ENCODE data around the gene IGSF21. TPM values are rescaled to one million over a fixed set of nuclear protein-coding genes. Genes with fewer than 3 reads are reported as not detected.

Gene IGSF21
- total RNA-seq, 2 experiments from 2014 or later, result not detected

DNA sequence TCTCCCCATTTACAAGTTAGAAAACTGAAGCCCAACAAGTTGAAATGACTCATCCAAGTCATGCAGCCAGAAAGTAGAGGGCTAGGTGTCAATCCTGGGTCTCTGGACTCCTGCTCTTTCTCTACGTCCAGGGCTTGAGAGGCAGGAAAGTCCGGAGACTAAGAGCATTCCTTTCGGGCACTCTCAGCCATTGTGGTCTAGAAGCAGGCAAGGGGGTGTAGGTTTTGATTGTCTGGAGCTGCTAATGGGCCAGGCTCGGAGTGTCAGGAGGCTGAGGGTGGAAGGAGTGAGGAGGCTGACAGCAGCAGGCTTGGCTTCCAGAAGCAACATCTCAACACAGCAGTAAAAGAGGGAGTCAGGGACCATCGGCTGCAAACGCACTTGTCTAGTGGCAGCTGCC lies 265.6 kb downstream of the IGSF21 start:
- Histone ChIP-seq H3K27me3 (ENCODE audit: control insufficient read depth in 1 of 2, insufficient read depth in 2 of 2, low read length in 2 of 2) (peaks cover 4 to 7% of the 10 kb centered on the region in 2 experiments), H3K27ac (ENCODE audit: low read depth in 1 of 2, low read length in 2 of 2) (no peak overlapping the region), H3K9me3 (ENCODE audit: control insufficient read depth in 1 of 2, insufficient read depth in 1 of 2, low read length in 2 of 2) (peaks cover 0 to 28% of the 10 kb centered on the region in 2 experiments), H3K4me1 (ENCODE audit: insufficient read depth, low read length) (no peaks in the 10 kb centered on the region), H3K36me3 (ENCODE audit: insufficient read depth, low read length) (no peaks in the 10 kb centered on the region), H3K4me3 (ENCODE audit: low read length) (no peak overlapping the region)
- ChIA-PET POLR2A (no interaction called here), CTCF (no interaction called here)
- no peak for ATAC-seq (ENCODE audit: poor library complexity)
- no peaks in the 10 kb centered on the region for H3K4me1 Mint-ChIP-seq (ENCODE audit: low read depth)
- no peak overlapping the region for H3K27ac Mint-ChIP-seq
- H3K4me3 Mint-ChIP-seq, result no peak overlapping the region
- TF ChIP-seq, protein P1, sequence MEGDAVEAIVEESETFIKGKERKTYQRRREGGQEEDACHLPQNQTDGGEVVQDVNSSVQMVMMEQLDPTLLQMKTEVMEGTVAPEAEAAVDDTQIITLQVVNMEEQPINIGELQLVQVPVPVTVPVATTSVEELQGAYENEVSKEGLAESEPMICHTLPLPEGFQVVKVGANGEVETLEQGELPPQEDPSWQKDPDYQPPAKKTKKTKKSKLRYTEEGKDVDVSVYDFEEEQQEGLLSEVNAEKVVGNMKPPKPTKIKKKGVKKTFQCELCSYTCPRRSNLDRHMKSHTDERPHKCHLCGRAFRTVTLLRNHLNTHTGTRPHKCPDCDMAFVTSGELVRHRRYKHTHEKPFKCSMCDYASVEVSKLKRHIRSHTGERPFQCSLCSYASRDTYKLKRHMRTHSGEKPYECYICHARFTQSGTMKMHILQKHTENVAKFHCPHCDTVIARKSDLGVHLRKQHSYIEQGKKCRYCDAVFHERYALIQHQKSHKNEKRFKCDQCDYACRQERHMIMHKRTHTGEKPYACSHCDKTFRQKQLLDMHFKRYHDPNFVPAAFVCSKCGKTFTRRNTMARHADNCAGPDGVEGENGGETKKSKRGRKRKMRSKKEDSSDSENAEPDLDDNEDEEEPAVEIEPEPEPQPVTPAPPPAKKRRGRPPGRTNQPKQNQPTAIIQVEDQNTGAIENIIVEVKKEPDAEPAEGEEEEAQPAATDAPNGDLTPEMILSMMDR (IDR thresholded peaks at IDR 0.05), result no peak
- H3K36me3 Mint-ChIP-seq (ENCODE audit: low read depth), result no peaks in the 10 kb centered on the region
- peaks cover 3% of the 10 kb centered on the region for H3K9me3 Mint-ChIP-seq
- peaks cover 28% of the 10 kb centered on the region for H3K27me3 Mint-ChIP-seq
- no peak for DNase-seq
- intact Hi-C loops (cut with DNase I, micrococcal nuclease), result no loop called here

DNA sequence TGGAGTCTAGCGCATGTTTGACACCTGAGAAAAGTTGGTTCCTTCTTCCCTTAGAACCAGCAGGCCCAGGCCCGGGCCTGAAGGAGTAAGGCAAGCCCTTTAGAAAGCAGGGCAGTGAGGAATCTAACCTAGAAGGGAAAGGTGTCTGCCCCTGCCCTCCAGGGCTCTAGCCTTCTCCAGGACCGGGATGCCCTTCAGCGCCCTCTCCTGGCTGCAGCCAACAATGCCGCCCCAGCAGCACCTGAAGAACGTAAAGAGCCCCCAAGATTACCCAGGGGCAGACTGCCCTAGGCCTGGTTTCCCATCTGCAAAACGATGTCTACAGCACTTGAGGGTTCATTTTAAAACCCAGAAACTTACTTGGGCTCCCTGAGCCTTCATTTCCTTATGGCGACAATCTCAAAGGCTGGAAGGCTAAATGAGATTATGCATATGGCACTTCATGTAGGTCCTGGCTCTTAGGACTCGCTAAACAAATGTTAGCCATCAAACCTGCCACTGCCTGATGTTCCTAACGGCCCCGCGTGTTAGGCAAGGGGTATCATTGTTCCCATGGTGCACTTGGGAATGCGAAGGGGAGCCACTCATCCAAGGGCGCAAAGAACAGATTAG lies 266.4 kb downstream of the IGSF21 start:
- H3K27me3 Mint-ChIP-seq, result peaks cover 24% of the 10 kb centered on the region
- peaks cover 4 to 7% of the 10 kb centered on the region in 2 experiments for H3K27me3 ChIP-seq (ENCODE audit: control insufficient read depth in 1 of 2, insufficient read depth in 2 of 2, low read length in 2 of 2)
- H3K4me3 Mint-ChIP-seq, result no peak overlapping the region
- H3K4me3 ChIP-seq (ENCODE audit: low read length), result no peak overlapping the region
- ATAC-seq (ENCODE audit: poor library complexity) (no peak), DNase-seq (no peak)
- H3K9me3 ChIP-seq (ENCODE audit: control insufficient read depth in 1 of 2, insufficient read depth in 1 of 2, low read length in 2 of 2), result peaks cover 0 to 30% of the 10 kb centered on the region in 2 experiments
- ChIA-PET POLR2A (no interaction called here), CTCF (no interaction called here)
- intact Hi-C loops (cut with DNase I, micrococcal nuclease), result no loop called here
- H3K36me3 Mint-ChIP-seq (ENCODE audit: low read depth), result no peaks in the 10 kb centered on the region
- H3K27ac ChIP-seq (ENCODE audit: low read depth in 1 of 2, low read length in 2 of 2), result no peak overlapping the region
- H3K4me1 ChIP-seq (ENCODE audit: insufficient read depth, low read length), result no peaks in the 10 kb centered on the region
- H3K36me3 ChIP-seq (ENCODE audit: insufficient read depth, low read length), result no peaks in the 10 kb centered on the region
- H3K9me3 Mint-ChIP-seq, result peaks cover 3% of the 10 kb centered on the region
- TF ChIP-seq, protein P1 (IDR thresholded peaks at IDR 0.05), result no peak
- H3K27ac Mint-ChIP-seq, result no peak overlapping the region
- H3K4me1 Mint-ChIP-seq (ENCODE audit: low read depth), result no peaks in the 10 kb centered on the region

DNA sequence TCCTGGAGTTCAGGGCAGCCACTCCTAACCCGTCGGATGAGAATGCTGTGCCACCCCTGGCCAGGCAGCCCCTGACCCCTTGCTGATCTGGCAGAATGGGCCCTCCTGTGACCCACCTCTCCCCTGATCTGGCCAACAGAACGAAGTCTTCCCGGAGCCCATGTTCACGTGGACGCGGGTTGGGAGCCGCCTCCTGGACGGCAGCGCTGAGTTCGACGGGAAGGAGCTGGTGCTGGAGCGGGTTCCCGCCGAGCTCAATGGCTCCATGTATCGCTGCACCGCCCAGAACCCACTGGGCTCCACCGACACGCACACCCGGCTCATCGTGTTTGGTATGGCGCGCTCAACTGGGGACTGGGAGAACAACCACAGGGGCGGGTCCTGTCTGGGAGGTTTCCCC lies 269.1 kb downstream of the IGSF21 start:
- Histone ChIP-seq H3K36me3 (ENCODE audit: insufficient read depth, low read length) (no peaks in the 10 kb centered on the region), H3K4me3 (ENCODE audit: low read length) (no peak overlapping the region), H3K27me3 (ENCODE audit: control insufficient read depth in 1 of 2, insufficient read depth in 2 of 2, low read length in 2 of 2) (peaks cover 4 to 7% of the 10 kb centered on the region in 2 experiments), H3K9me3 (ENCODE audit: control insufficient read depth in 1 of 2, insufficient read depth in 1 of 2, low read length in 2 of 2) (peaks cover 6 to 30% of the 10 kb centered on the region in 2 experiments), H3K4me1 (ENCODE audit: insufficient read depth, low read length) (no peaks in the 10 kb centered on the region), H3K27ac (ENCODE audit: low read depth in 1 of 2, low read length in 2 of 2) (no peak overlapping the region)
- Mint-ChIP-seq H3K27me3 (peaks cover 26% of the 10 kb centered on the region), H3K4me1 (ENCODE audit: low read depth) (no peaks in the 10 kb centered on the region), H3K9me3 (peaks cover 3% of the 10 kb centered on the region), H3K4me3 (no peak overlapping the region), H3K27ac (no peak overlapping the region), H3K36me3 (ENCODE audit: low read depth) (no peaks in the 10 kb centered on the region)
- no peak for ATAC-seq (ENCODE audit: poor library complexity)
- DNase-seq, result no peak
- intact Hi-C loops (cut with DNase I, micrococcal nuclease), result no loop called here
- ChIA-PET POLR2A (no interaction called here), CTCF (no interaction called here)
- TF ChIP-seq, protein P1 (IDR thresholded peaks at IDR 0.05), result no peak

All from CD4-positive, alpha-beta T cell (primary cell).